Common myeloid progenitor, CD34-positive (primary cell): Measurements from ENCODE around the gene EZR.

Experiments
- CTCF ChIA-PET: fragments of 350-600 bp; sonication (Branson Sonifier 250); formaldehyde crosslinking; loops from one replicate; lab custom pipeline; 2021; ENCODE audit warnings: antibody characterized with exemption; lab: Charles Lee
- POLR2A ChIA-PET: fragments of 350-600 bp; sonication (Branson Sonifier 250); formaldehyde crosslinking; loops from one replicate; lab custom pipeline; 2021; ENCODE audit warnings: antibody characterized with exemption; lab: Charles Lee
- DNase-seq, 3 donors: peaks; one replicate each; pipeline versions ENCODE4 v3.0.0 to v3.0.0-alpha.2; 2013
- H3K27ac ChIP-seq, 2 experiments: 1 replicate in 1 of 2; 2 replicates in 1 of 2; pipeline ENCODE4 v1.7.0; 2013; ENCODE audit warnings: inconsistent platforms in 2 of 2, low read length in 2 of 2, mild to moderate bottlenecking in 2 of 2, low read depth in 1 of 2, moderate library complexity in 1 of 2; ENCODE audit not compliant: severe bottlenecking in 2 of 2, insufficient read depth in 1 of 2, poor library complexity in 1 of 2
- H3K27me3 ChIP-seq, 5 experiments: replicated peaks in 2 of 5; 1 replicate in 3 of 5; 2 replicates in 2 of 5; pipeline versions ENCODE4 v1.6.1 to v1.7.0; 2013; ENCODE audit warnings: low read length in 4 of 5, mild to moderate bottlenecking in 2 of 5, moderate library complexity in 2 of 5, inconsistent platforms in 1 of 5; ENCODE audit not compliant: insufficient read depth in 5 of 5, control insufficient read depth in 4 of 5
- H3K36me3 ChIP-seq, 4 experiments: 1 replicate in 2 of 4; 2 replicates in 2 of 4; pipeline versions ENCODE4 v1.6.1 to v1.7.0; 2013; ENCODE audit warnings: low read length in 3 of 4, control low read depth in 1 of 4, mild to moderate bottlenecking in 1 of 4; ENCODE audit not compliant: control insufficient read depth in 4 of 4, insufficient read depth in 4 of 4
- H3K4me1 ChIP-seq, 4 experiments: 1 replicate in 3 of 4; 2 replicates in 1 of 4; pipeline versions ENCODE4 v1.6.1 to v1.7.1; 2013; ENCODE audit warnings: low read length in 3 of 4, mild to moderate bottlenecking in 3 of 4, control low read depth in 1 of 4, inconsistent platforms in 1 of 4, moderate library complexity in 1 of 4; ENCODE audit not compliant: control insufficient read depth in 4 of 4, insufficient read depth in 4 of 4; ENCODE audit errors: control extremely low read depth in 1 of 4
- H3K4me3 ChIP-seq, 7 experiments: 1 replicate in 4 of 7; 2 replicates in 3 of 7; pipeline versions ENCODE4 v1.5.1 to v1.7.0; 2013; ENCODE audit warnings: mild to moderate bottlenecking in 7 of 7, low read length in 6 of 7, moderate library complexity in 6 of 7, inconsistent platforms in 2 of 7, low read depth in 2 of 7, control low read depth in 1 of 7; ENCODE audit not compliant: insufficient read depth in 4 of 7, control insufficient read depth in 1 of 7; ENCODE audit errors: extremely low read depth in 1 of 7
- H3K9me3 ChIP-seq, 5 experiments: 1 replicate in 4 of 5; 2 replicates in 1 of 5; pipeline versions ENCODE4 v1.6.1 to v1.7.1; 2013; ENCODE audit warnings: low read length in 4 of 5, mild to moderate bottlenecking in 2 of 5, inconsistent platforms in 1 of 5, low read depth in 1 of 5, moderate library complexity in 1 of 5; ENCODE audit not compliant: control insufficient read depth in 4 of 5, insufficient read depth in 2 of 5; ENCODE audit errors: control extremely low read depth in 1 of 5
- WGBS: methylation state at CpG from one replicate; pipeline ENCODE4 v1.1.5; 2013; ENCODE audit not compliant: insufficient coverage; 5-methylcytosine and 5-hydroxymethylcytosine counted together

The EZR gene

GRCh38 chr6:158751921-158752320 lies 67.2 kb downstream of the EZR start:
- Histone ChIP-seq H3K9me3 (peaks cover 0 to 1% (median 0%) of the 10 kb centered on the region in 5 experiments), H3K27me3 (no peaks in the 10 kb centered on the region), H3K36me3 (no peaks in the 10 kb centered on the region), H3K27ac (no peak overlapping the region), H3K4me1 (peaks cover 0 to 16% (median 0%) of the 10 kb centered on the region in 4 experiments), H3K4me3 (no peak overlapping the region)
- 83% methylated on average over 8 of the region's 9 CpGs for WGBS
- POLR2A ChIA-PET = no interaction called here
- DNase-seq = no peak
- CTCF ChIA-PET = interaction anchor here (1.0 kb wide), 1 partner anchor 11 kb away, joined by 3 read pairs; no protein-coding TSS in a partner anchor

GRCh38 chr6:158751224-158751623 lies 67.9 kb downstream of the EZR start:
- DNase-seq = no peak
- POLR2A ChIA-PET = no interaction called here
- CTCF ChIA-PET = no interaction called here
- H3K9me3 ChIP-seq = peaks cover 0 to 1% (median 0%) of the 10 kb centered on the region in 5 experiments
- WGBS = 82% methylated on average over 9 of the region's 9 CpGs
- H3K27ac ChIP-seq = no peak overlapping the region
- peaks cover 0 to 16% (median 0%) of the 10 kb centered on the region in 4 experiments for H3K4me1 ChIP-seq
- H3K36me3 ChIP-seq = no peaks in the 10 kb centered on the region
- H3K27me3 ChIP-seq = no peaks in the 10 kb centered on the region
- H3K4me3 ChIP-seq = no peak overlapping the region

GRCh38 chr6:158744986-158745430 lies 74.2 kb downstream of the EZR start:
- peaks cover 0 to 3% (median 0%) of the 10 kb centered on the region in 5 experiments for H3K9me3 ChIP-seq
- no peak overlapping the region for H3K27ac ChIP-seq
- ChIA-PET CTCF (interaction anchor here (0.7 kb wide), 1 partner anchor 15 kb away, joined by 3 read pairs; no protein-coding TSS in a partner anchor), POLR2A (no interaction called here)
- H3K36me3 ChIP-seq = no peaks in the 10 kb centered on the region
- DNase-seq = no peak
- H3K27me3 ChIP-seq = no peaks in the 10 kb centered on the region
- WGBS = 100% methylated on average over 3 of the region's 5 CpGs
- no peak overlapping the region for H3K4me3 ChIP-seq
- no peaks in the 10 kb centered on the region for H3K4me1 ChIP-seq

- ChIA-PET CTCF (interaction anchor here (0.8 to 1.3 kb wide), 3 partner anchors 11 to 53 kb away, joined by 3 to 5 read pairs (median 3); no protein-coding TSS in a partner anchor), POLR2A (interaction anchor here (0.6 kb wide), 1 partner anchor 27 kb away, joined by 3 read pairs; no protein-coding TSS in a partner anchor)
- no peak for DNase-seq
Observed at GRCh38 chr6:158743033-158743651, 76.0 kb downstream of the EZR start.

GRCh38 chr6:158739673-158740072 lies 79.5 kb downstream of the EZR start:
- no peaks in the 10 kb centered on the region for H3K4me1 ChIP-seq
- H3K9me3 ChIP-seq = peaks cover 0 to 14% (median 8%) of the 10 kb centered on the region in 5 experiments
- POLR2A ChIA-PET = no interaction called here
- DNase-seq = no peak
- no peaks in the 10 kb centered on the region for H3K36me3 ChIP-seq
- H3K4me3 ChIP-seq = no peak overlapping the region
- H3K27ac ChIP-seq = no peak overlapping the region
- CTCF ChIA-PET = no interaction called here
- WGBS = no CpG with 5 or more reads among the region's 1 CpG
- no peaks in the 10 kb centered on the region for H3K27me3 ChIP-seq

More at GRCh38 chr6:158743033-158743651, 76.0 kb downstream of the EZR start:
- Histone ChIP-seq H3K27ac (no peak overlapping the region), H3K36me3 (no peaks in the 10 kb centered on the region), H3K4me1 (no peaks in the 10 kb centered on the region), H3K9me3 (peaks cover 0 to 14% (median 7%) of the 10 kb centered on the region in 5 experiments), H3K4me3 (no peak overlapping the region), H3K27me3 (no peaks in the 10 kb centered on the region)
- 99% methylated on average over 5 of the region's 6 CpGs for WGBS

GRCh38 chr6:158737710-158738615 lies 81.2 kb downstream of the EZR start:
- Histone ChIP-seq H3K27ac (no peak overlapping the region), H3K27me3 (no peaks in the 10 kb centered on the region), H3K4me3 (no peak overlapping the region), H3K9me3 (peaks cover 0 to 24% (median 14%) of the 10 kb centered on the region in 5 experiments), H3K4me1 (no peaks in the 10 kb centered on the region), H3K36me3 (no peaks in the 10 kb centered on the region)
- 97% methylated on average over 10 of the region's 12 CpGs for WGBS
- CTCF ChIA-PET = interaction anchor here (0.8 kb wide), 1 partner anchor 8 kb away, joined by 3 read pairs; no protein-coding TSS in a partner anchor
- DNase-seq = no peak
- POLR2A ChIA-PET = no interaction called here
